H9 (cell line): ENCODE measurements around the gene DCX. TPM values are rescaled to one million over a fixed set of nuclear protein-coding genes. Genes with fewer than 3 reads are reported as not detected.

ENCODE experiments used
- DNase-seq: peaks from one replicate; pipeline ENCODE4 v3.0.0-alpha.2; 2017
- H2AFZ ChIP-seq: one replicate; pipeline ENCODE4 v1.6.1; 2013; ENCODE audit warnings: mild to moderate bottlenecking, low read length, control low read depth, moderate library complexity
- H2AK5ac ChIP-seq: 2 replicates; pipeline ENCODE4 v1.6.1; 2013; ENCODE audit warnings: low read length, control low read depth, mixed read lengths; ENCODE audit not compliant: insufficient read length
- H2BK120ac ChIP-seq: one replicate; pipeline ENCODE4 v1.6.1; 2013; ENCODE audit warnings: low read depth, mild to moderate bottlenecking, low read length, control low read depth, inconsistent platforms; ENCODE audit not compliant: poor library complexity, severe bottlenecking
- H2BK12ac ChIP-seq: 2 replicates; pipeline ENCODE4 v1.6.1; 2013; ENCODE audit warnings: low read length, control low read depth, mixed read lengths, low read depth; ENCODE audit not compliant: insufficient read length
- H2BK15ac ChIP-seq: 2 replicates; pipeline ENCODE4 v1.6.1; 2013; ENCODE audit warnings: low read depth, low read length, control low read depth
- H2BK20ac ChIP-seq: one replicate; pipeline ENCODE4 v1.6.1; 2013; ENCODE audit warnings: low read depth, mild to moderate bottlenecking, low read length, control low read depth, inconsistent platforms; ENCODE audit not compliant: poor library complexity, severe bottlenecking
- H2BK5ac ChIP-seq: 2 replicates; pipeline ENCODE4 v1.6.1; 2013; ENCODE audit warnings: low read length, control low read depth, mixed read lengths; ENCODE audit not compliant: insufficient read length
- H3K14ac ChIP-seq: 2 replicates; pipeline ENCODE4 v1.6.1; 2013; ENCODE audit warnings: low read length, control low read depth; ENCODE audit not compliant: insufficient read depth
- H3K18ac ChIP-seq: 2 replicates; pipeline ENCODE4 v1.6.1; 2013; ENCODE audit warnings: low read depth, mild to moderate bottlenecking, mixed read lengths, low read length, control low read depth; ENCODE audit not compliant: insufficient read length
- H3K23ac ChIP-seq: 2 replicates; pipeline ENCODE4 v1.6.1; 2013; ENCODE audit warnings: low read length, control low read depth, mixed read lengths, low read depth; ENCODE audit not compliant: insufficient read length
- H3K23me2 ChIP-seq: 2 replicates; pipeline ENCODE4 v1.6.1; 2013; ENCODE audit warnings: low read depth, mild to moderate bottlenecking, mixed read lengths, low read length, control low read depth; ENCODE audit not compliant: insufficient read length, poor library complexity, severe bottlenecking
- H3K27ac ChIP-seq: 2 replicates; pipeline ENCODE4 v1.5.1; 2013; ENCODE audit warnings: low read length, control low read depth, mixed read lengths, low read depth; ENCODE audit not compliant: insufficient read length
- H3K27me3 ChIP-seq: 2 replicates; pipeline ENCODE4 v1.6.1; 2013; ENCODE audit warnings: low read length, control low read depth, inconsistent platforms; ENCODE audit not compliant: insufficient read depth
- H3K4ac ChIP-seq: 2 replicates; pipeline ENCODE4 v1.6.1; 2013; ENCODE audit warnings: low read depth, mild to moderate bottlenecking, control low read depth, inconsistent platforms, low read length, moderate library complexity
- H3K4me1 ChIP-seq: 2 replicates; pipeline ENCODE4 v1.6.1; 2013; ENCODE audit warnings: low read length, control low read depth, inconsistent platforms; ENCODE audit not compliant: insufficient read depth
- H3K4me2 ChIP-seq: 2 replicates; pipeline ENCODE4 v1.6.1; 2013; ENCODE audit warnings: low read length, control low read depth, mixed read lengths; ENCODE audit not compliant: insufficient read length, insufficient read depth
- H3K56ac ChIP-seq: 2 replicates; pipeline ENCODE4 v1.6.1; 2013; ENCODE audit warnings: low read depth, mild to moderate bottlenecking, mixed read lengths, low read length, control low read depth; ENCODE audit not compliant: insufficient read length
- H3K79me1 ChIP-seq: 2 replicates; pipeline ENCODE4 v1.6.1; 2013; ENCODE audit warnings: low read depth, mild to moderate bottlenecking, moderate library complexity, low read length, control low read depth, inconsistent platforms; ENCODE audit not compliant: insufficient read depth, poor library complexity, severe bottlenecking
- H3K79me2 ChIP-seq: 2 replicates; pipeline ENCODE4 v1.6.1; 2013; ENCODE audit warnings: low read length, control low read depth, inconsistent platforms; ENCODE audit not compliant: insufficient read depth
- H3K9ac ChIP-seq: 2 replicates; pipeline ENCODE4 v1.6.1; 2013; ENCODE audit warnings: low read length, control low read depth, mixed read lengths; ENCODE audit not compliant: insufficient read length; ENCODE audit errors: extremely low read depth
- H3K9me3 ChIP-seq: one replicate; pipeline ENCODE4 v1.6.1; 2013; ENCODE audit warnings: low read depth, low read length, inconsistent platforms; ENCODE audit not compliant: control insufficient read depth
- H3T11ph ChIP-seq: one replicate; pipeline ENCODE4 v1.6.1; 2013; ENCODE audit warnings: mild to moderate bottlenecking, low read length, control low read depth, inconsistent platforms
- H4K20me1 ChIP-seq: one replicate; pipeline ENCODE4 v1.6.1; 2013; ENCODE audit not compliant: control insufficient read depth, insufficient read length, insufficient read depth
- H4K5ac ChIP-seq: 2 replicates; pipeline ENCODE4 v1.6.1; 2013; ENCODE audit warnings: low read depth, mild to moderate bottlenecking, mixed read lengths, low read length, control low read depth; ENCODE audit not compliant: insufficient read length
- H4K8ac ChIP-seq: replicated peaks from 2 replicates; pipeline ENCODE4 v1.6.1; 2013; ENCODE audit warnings: low read length, control low read depth, mixed read lengths, low read depth; ENCODE audit not compliant: insufficient read length
- H4K91ac ChIP-seq: 2 replicates; pipeline ENCODE4 v1.6.1; 2013; ENCODE audit warnings: low read depth, mild to moderate bottlenecking, moderate library complexity, mixed read lengths, low read length, control low read depth; ENCODE audit not compliant: insufficient read length
- H3K27ac Mint-ChIP-seq, 3 experiments: 2 replicates in 2 of 3; 3 replicates in 1 of 3; pipeline ENCODE4 v1.8.0; 2020 to 2021; ENCODE audit warnings: mixed read lengths in 3 of 3, mild to moderate bottlenecking in 1 of 3, moderate library complexity in 1 of 3
- H3K27me3 Mint-ChIP-seq: 2 replicates; pipeline ENCODE4 v1.8.0; 2021; ENCODE audit warnings: low read depth, mild to moderate bottlenecking, moderate library complexity, mixed read lengths
- H3K36me3 Mint-ChIP-seq, 3 experiments: 2 replicates in 2 of 3; 3 replicates in 1 of 3; pipeline ENCODE4 v1.8.0; 2020 to 2021; ENCODE audit warnings: low read depth in 3 of 3, mixed read lengths in 3 of 3; ENCODE audit not compliant: insufficient read depth in 1 of 3
- H3K4me1 Mint-ChIP-seq, 2 experiments: 2 replicates each; pipeline ENCODE4 v1.8.0; 2020; ENCODE audit warnings: mixed read lengths in 2 of 2
- H3K4me3 Mint-ChIP-seq, 2 experiments: 2 replicates in 1 of 2; 3 replicates in 1 of 2; pipeline ENCODE4 v1.8.0; 2020 to 2021; ENCODE audit warnings: mild to moderate bottlenecking in 2 of 2, mixed read lengths in 2 of 2, moderate library complexity in 1 of 2
- H3K9me3 Mint-ChIP-seq, 2 experiments: 2 replicates in 1 of 2; 3 replicates in 1 of 2; pipeline ENCODE4 v1.8.0; 2020; ENCODE audit warnings: mild to moderate bottlenecking in 2 of 2, mixed read lengths in 2 of 2, moderate library complexity in 1 of 2
- WGBS: extraction: QIAGEN DNeasy Blood & Tissue Kit; methylation state at CpG from one replicate; pipeline ENCODE4 v1.1.7; 2013; ENCODE audit warnings: missing lambda C conversion rate, low lambda C conversion rate, mixed read lengths; ENCODE audit not compliant: insufficient read length; ENCODE audit errors: extremely low coverage; 5-methylcytosine and 5-hydroxymethylcytosine counted together
- total RNA-seq: library from RNA; stranded (reverse); gene quantifications from 2 replicates; pipeline ENCODE4 v1.2.1, GENCODE V29; 2021
- TF ChIP-seq, protein P1 (sequence below): fragments of 200-600 bp; sonication (generic); conservative IDR thresholded peaks from 3 replicates; pipeline ENCODE4 v1.8.0; 2021; ENCODE audit warnings: antibody characterized with exemption, mild to moderate bottlenecking

DCX gene
- total RNA-seq, 1 experiment from 2014 or later = 2.0 TPM

- H2BK12ac ChIP-seq = no peak overlapping the region
- H2AK5ac ChIP-seq = no peak overlapping the region
- no peak overlapping the region for H3T11ph ChIP-seq
- H3K4ac ChIP-seq = no peak overlapping the region
- H3K79me1 ChIP-seq = no peaks in the 10 kb centered on the region
- no peaks in the 10 kb centered on the region for H3K79me2 ChIP-seq
- H4K8ac ChIP-seq = no peak overlapping the region
- peaks cover 0 to 3% of the 10 kb centered on the region in 2 experiments; a peak in 1 of 5 replicates for H3K9me3 Mint-ChIP-seq
- no peaks in the 10 kb centered on the region for H3K23me2 ChIP-seq
- H3K27ac ChIP-seq = no peak overlapping the region
- no peak overlapping the region for H3K27ac Mint-ChIP-seq
- H3K18ac ChIP-seq = no peak overlapping the region
- H3K56ac ChIP-seq = no peak overlapping the region
- DNase-seq = no peak
- H4K91ac ChIP-seq = no peak overlapping the region
- no peaks in the 10 kb centered on the region for H4K20me1 ChIP-seq
- TF ChIP-seq, protein P1, sequence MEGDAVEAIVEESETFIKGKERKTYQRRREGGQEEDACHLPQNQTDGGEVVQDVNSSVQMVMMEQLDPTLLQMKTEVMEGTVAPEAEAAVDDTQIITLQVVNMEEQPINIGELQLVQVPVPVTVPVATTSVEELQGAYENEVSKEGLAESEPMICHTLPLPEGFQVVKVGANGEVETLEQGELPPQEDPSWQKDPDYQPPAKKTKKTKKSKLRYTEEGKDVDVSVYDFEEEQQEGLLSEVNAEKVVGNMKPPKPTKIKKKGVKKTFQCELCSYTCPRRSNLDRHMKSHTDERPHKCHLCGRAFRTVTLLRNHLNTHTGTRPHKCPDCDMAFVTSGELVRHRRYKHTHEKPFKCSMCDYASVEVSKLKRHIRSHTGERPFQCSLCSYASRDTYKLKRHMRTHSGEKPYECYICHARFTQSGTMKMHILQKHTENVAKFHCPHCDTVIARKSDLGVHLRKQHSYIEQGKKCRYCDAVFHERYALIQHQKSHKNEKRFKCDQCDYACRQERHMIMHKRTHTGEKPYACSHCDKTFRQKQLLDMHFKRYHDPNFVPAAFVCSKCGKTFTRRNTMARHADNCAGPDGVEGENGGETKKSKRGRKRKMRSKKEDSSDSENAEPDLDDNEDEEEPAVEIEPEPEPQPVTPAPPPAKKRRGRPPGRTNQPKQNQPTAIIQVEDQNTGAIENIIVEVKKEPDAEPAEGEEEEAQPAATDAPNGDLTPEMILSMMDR = no peak
- WGBS = no CpG with 5 or more reads among the region's 2 CpGs
- H3K23ac ChIP-seq = no peak overlapping the region
- H2AFZ ChIP-seq = no peak overlapping the region
- no peaks in the 10 kb centered on the region for H3K4me1 ChIP-seq
- no peak overlapping the region for H2BK5ac ChIP-seq
- H2BK120ac ChIP-seq = no peak overlapping the region
- no peak overlapping the region for H3K14ac ChIP-seq
- no peaks in the 10 kb centered on the region for H3K36me3 Mint-ChIP-seq
- H3K27me3 ChIP-seq = no peaks in the 10 kb centered on the region
- H3K4me1 Mint-ChIP-seq = peaks cover 0 to 3% of the 10 kb centered on the region in 2 experiments; a peak in 2 of 4 replicates
- H3K9ac ChIP-seq = no peak overlapping the region
- no peak overlapping the region for H2BK15ac ChIP-seq
- H3K4me3 Mint-ChIP-seq = no peak overlapping the region
- H3K4me2 ChIP-seq = no peak overlapping the region
- no peak overlapping the region for H2BK20ac ChIP-seq
- no peak overlapping the region for H4K5ac ChIP-seq
- peaks cover 9% of the 10 kb centered on the region for H3K27me3 Mint-ChIP-seq
- H3K9me3 ChIP-seq = no peaks in the 10 kb centered on the region
Measured at GRCh38 chrX:111337067-111337637, 74.8 kb downstream of the DCX start.
